Bronchial epithelial cell (primary cell): ENCODE measurements around the gene EIF4E1B. TPM values are rescaled to one million over a fixed set of nuclear protein-coding genes. Genes with fewer than 3 reads are reported as not detected.
A peak's percentile ranks its signal among the peaks of the same experiment; 100 is the strongest.

Source experiments
- DNase-seq: peaks from one replicate; pipeline ENCODE4 v3.0.0-alpha.2; 2010; ENCODE audit warnings: low read depth
- FAIRE-seq: peaks from 2 replicates; lab custom pipeline; 2011; peaks lifted over from hg19 to GRCh38; lab: Jason Lieb, UNC
- H3K27me3 ChIP-seq: 2 replicates; pipeline ENCODE4 v1.5.1; 2011; ENCODE audit warnings: low read length; ENCODE audit not compliant: control insufficient read depth, insufficient read depth
- H3K36me3 ChIP-seq: 2 replicates; pipeline ENCODE4 v1.5.1; 2011; ENCODE audit warnings: low read length; ENCODE audit not compliant: control insufficient read depth, insufficient read depth
- H3K4me3 ChIP-seq: 2 replicates; pipeline ENCODE4 v1.5.1; 2011; ENCODE audit warnings: mild to moderate bottlenecking, low read depth, low read length, control low read depth
- total RNA-seq: library from RNA; depleted of rRNA; stranded (reverse); fragments of >200 nt; gene quantifications from 2 replicates; pipeline ENCODE4 v1.2.1, GENCODE V29; 2014
- TF ChIP-seq, protein P1 (sequence below): IDR thresholded peaks from 2 replicates; pipeline ENCODE4 v1.5.1; 2011; ENCODE audit warnings: mild to moderate bottlenecking, moderate library complexity, low read length, control low read depth, inconsistent platforms; ENCODE audit not compliant: insufficient read depth, severe bottlenecking

Gene EIF4E1B, protein sequence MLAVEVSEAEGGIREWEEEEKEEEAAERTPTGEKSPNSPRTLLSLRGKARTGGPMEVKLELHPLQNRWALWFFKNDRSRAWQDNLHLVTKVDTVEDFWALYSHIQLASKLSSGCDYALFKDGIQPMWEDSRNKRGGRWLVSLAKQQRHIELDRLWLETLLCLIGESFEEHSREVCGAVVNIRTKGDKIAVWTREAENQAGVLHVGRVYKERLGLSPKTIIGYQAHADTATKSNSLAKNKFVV
- total RNA-seq: not detected in 2 replicates

- Histone ChIP-seq H3K27me3 (peaks cover 15% of the 10 kb centered on the region), H3K36me3 (no peaks in the 10 kb centered on the region), H3K4me3 (peak within 1 kb of the TSS; percentile 19)
- TF ChIP-seq, protein P1, sequence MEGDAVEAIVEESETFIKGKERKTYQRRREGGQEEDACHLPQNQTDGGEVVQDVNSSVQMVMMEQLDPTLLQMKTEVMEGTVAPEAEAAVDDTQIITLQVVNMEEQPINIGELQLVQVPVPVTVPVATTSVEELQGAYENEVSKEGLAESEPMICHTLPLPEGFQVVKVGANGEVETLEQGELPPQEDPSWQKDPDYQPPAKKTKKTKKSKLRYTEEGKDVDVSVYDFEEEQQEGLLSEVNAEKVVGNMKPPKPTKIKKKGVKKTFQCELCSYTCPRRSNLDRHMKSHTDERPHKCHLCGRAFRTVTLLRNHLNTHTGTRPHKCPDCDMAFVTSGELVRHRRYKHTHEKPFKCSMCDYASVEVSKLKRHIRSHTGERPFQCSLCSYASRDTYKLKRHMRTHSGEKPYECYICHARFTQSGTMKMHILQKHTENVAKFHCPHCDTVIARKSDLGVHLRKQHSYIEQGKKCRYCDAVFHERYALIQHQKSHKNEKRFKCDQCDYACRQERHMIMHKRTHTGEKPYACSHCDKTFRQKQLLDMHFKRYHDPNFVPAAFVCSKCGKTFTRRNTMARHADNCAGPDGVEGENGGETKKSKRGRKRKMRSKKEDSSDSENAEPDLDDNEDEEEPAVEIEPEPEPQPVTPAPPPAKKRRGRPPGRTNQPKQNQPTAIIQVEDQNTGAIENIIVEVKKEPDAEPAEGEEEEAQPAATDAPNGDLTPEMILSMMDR: no peak
- FAIRE-seq (no peak), DNase-seq (peak; percentile 28)
Measured at GRCh38 chr5:176629853-176630680, at the start of gene EIF4E1B, which contains the start of gene SNCB. Gene EIF4E1B (plus strand): TSS chr5:176630675. CDS start chr5:176642788, 12,113 bp downstream. Gene SNCB (minus strand): TSS chr5:176630534. CDS start chr5:176629654, 880 bp downstream.

GRCh38 chr5:176581361-176581760, 49.1 kb upstream of the EIF4E1B start:
- Histone ChIP-seq H3K27me3 (no peaks in the 10 kb centered on the region), H3K36me3 (no peaks in the 10 kb centered on the region), H3K4me3 (no peak overlapping the region)
- FAIRE-seq (no peak), DNase-seq (no peak)
- TF ChIP-seq, protein P1: no peak

DNA sequence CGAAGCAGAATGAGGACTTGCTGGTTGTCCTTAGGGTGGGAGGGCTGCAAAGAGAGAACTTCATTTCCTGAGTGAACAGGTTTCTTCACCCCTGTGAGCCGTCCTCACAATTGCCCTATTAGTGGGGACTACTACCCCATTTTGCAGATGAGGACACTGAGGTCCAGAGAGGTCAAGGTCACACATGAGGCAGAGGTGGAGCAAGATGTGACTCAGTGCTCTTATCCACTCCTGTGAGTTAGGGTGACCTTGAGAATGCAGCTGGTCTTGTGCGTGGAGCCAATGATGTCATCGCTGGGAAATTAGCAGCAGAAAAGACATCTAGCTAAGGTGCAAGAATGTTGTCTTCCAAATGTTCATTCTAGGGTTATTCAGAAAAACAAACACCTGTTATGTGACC, 47.4 kb upstream of the EIF4E1B start:
- DNase-seq (no peak), FAIRE-seq (no peak)
- TF ChIP-seq, protein P1: no peak
- Histone ChIP-seq H3K36me3 (no peaks in the 10 kb centered on the region), H3K27me3 (no peaks in the 10 kb centered on the region), H3K4me3 (no peak overlapping the region)

DNA sequence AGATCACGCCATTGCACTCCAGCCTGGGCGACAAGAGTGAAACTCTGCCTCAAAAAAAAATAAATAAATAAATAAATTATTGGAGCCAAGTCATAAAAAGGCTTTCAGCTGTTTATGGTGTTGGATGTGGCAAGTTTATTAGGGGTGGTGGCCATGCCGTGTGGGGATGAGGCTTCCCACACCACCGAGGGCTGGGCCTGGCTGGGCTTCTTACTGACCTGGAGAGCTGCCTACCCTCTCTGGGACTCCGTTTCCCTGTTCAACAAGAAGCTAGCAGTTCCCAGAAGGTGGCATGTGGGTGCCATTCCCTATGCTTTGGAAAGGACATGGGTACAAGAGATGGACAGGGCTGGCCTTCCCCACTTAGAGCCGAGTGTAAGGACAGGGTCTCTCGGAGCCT, 43.1 kb upstream of the EIF4E1B start:
- Histone ChIP-seq H3K27me3 (no peaks in the 10 kb centered on the region), H3K36me3 (no peaks in the 10 kb centered on the region), H3K4me3 (no peak overlapping the region)
- TF ChIP-seq, protein P1: no peak
- DNase-seq (no peak), FAIRE-seq (no peak)

DNA sequence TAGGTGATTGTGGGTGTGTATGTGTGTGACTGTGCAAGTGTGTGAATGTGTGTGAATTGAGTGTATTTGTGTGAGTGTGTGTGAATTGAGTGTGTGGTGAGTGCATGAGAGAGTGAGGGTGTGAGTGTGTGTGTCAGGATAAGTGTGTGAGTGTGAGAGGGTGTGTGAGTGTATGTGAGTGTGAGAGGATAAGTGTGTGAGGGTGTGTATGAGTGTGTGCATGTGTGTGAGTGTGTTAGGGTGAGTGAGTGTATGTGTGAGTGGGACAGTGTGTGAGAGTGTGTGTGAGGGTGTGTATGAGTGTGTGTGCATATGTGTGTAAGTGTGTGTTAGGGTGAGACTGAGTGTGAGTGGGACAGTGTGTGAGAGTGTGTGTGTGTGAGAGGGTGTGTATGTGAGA, 42.2 kb upstream of the EIF4E1B start:
- Histone ChIP-seq H3K36me3 (no peaks in the 10 kb centered on the region), H3K27me3 (no peaks in the 10 kb centered on the region), H3K4me3 (no peak overlapping the region)
- DNase-seq: no peak
- FAIRE-seq: peak; percentile 43
- TF ChIP-seq, protein P1: no peak
